K562 treated with DMSO at 1 percent for 4 hours (cell line): ENCODE results near the gene NUDT11. TPM values are rescaled to one million over a fixed set of nuclear protein-coding genes. Genes with fewer than 3 reads are reported as not detected.

Experiments used
- total RNA-seq: library from RNA; unstranded; fragments of 300-600 nt; gene quantifications from 2 replicates; pipeline ENCODE4 v1.2.3, GENCODE V29; 2022; ENCODE audit not compliant: insufficient read depth

NUDT11 gene
- not detected in 2 replicates for total RNA-seq

DNA sequence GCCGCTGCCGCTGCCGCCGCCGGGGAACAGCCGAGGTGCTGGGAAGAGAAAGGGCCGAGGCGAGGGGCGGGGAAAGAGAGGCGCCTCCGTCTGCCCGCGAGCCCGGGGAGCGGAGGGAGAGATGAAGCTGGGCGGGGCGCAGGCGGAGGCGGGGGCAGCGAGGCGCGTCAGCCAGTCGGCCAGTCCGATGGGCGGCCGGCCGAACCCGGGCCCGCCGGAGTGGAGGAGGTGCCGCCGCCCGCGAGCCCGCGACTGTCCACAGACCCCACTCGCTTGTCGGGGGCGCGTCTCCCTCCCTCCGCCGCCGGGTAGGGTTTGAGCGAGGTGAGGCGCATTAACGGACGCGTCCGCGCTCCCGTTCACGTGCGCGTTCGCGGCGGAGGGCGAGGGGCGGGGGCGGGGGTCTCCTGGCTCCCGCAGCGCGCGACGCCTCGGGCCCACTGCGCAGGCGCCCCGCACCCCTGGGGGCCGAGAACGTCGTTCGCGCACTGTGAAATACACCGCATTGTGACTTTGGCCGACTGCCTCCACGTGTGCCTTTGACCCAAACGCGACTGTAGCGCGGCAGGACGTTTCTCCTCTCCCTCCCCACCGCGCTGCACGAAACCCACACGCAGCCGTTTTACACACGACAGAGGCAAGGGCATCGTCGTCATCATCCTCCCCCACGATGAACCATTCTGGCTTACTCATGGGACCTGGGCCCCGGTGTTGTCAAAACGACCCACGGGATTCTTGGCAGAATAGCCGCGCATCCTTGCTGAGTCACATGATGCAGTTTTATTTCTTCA is at the start of gene NUDT11:
TSS of gene NUDT11 (minus strand) at position 92 of the 791 bp plus-strand sequence. CDS start 148 bp downstream, outside the sequence.

Other genes starting within 250 kb of the NUDT11 start
- not detected in 2 replicates for gene NUDT10, start 163.8 kb downstream of the NUDT11 start, total RNA-seq
- gene CENPVL3, start 122.3 kb upstream of the NUDT11 start, total RNA-seq = not detected in 2 replicates
- not detected in 2 replicates for gene CENPVL2, start 186.2 kb upstream of the NUDT11 start, total RNA-seq
- not detected in 2 replicates for gene CENPVL1, start 213.9 kb upstream of the NUDT11 start, total RNA-seq
- 2.2 and 4.2 TPM in 2 replicates for gene GSPT2, start 246.8 kb upstream of the NUDT11 start, total RNA-seq